Activated CD4-positive, CD25-positive, alpha-beta regulatory T cell treated with anti-CD3 and anti-CD28 coated beads, Interleukin-2, amount 50 U/mL, for 72 hours (primary cell): Measurements from ENCODE around the gene C1QA.
"Not testable (repeated sequence)": the region's sequence is repeated elsewhere in the genome, so short reads cannot be mapped to it uniquely, and the experiment has no call there.

Experiments
- DNase-seq: peaks from one replicate; pipeline ENCODE4 v3.0.0; 2021

The C1QA gene

DNA sequence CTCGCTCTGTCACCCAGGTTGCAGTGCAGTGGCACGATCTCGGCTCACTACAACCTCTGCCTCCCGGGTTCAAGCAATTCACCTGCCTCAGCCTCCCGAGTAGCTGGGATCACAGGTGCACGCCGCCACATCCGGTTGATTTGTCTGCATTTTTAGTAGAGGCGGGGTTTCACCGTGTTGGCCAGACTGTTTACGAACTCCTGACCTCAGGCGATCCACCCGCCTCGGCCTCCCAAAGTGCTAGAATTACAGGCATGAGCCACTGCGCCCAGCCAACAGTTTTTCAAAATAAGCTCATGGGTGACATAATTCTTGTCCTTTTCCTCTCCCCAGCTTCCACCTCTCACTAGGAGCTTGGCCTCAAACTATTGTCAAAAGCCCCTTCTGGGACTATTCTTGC lies 39.7 kb downstream of the C1QA start:
- DNase-seq = not testable (repeated sequence)

GRCh38 chr1:22676916-22677583 lies 40.6 kb downstream of the C1QA start:
- DNase-seq = no peak

DNA sequence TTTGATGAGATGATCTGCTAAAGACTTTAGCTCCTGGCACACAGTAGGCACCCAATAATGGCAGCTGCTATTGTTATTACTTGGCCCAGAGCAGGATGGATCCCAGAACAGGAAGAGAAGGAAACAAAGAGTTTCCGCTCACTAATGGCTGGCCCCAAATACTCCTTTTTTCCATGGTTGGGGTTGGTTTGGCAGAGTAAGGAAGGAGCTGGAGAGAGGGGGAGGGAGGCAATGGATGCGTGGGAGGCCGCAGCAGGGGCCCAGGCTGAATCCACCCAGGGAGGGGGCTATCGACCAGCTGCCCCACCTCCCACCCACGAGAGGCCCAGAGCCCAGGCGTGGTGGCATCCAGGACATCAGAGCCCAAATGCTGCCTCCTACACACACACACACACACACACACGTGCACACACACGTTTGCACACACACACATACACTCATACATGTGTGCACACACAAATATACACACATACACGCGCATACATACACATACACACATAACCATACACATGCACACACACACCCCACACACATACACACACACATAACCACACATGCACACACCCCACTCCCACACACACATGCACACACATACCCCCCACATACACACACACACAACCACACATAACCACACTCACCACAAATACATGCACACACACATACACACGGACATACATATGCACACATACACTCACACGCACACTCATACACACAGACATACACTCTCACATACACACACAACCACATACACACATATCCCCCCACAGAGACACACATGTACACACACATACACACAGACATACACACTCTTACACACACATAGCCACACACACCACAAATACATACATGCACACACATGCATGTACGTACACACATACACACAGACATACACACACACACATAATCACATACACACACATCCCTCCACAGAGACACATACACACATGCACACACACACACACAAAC lies 41.8 kb downstream of the C1QA start:
- no peak for DNase-seq

- DNase-seq = no peak
Measured at GRCh38 chr1:22680726-22681125, 44.3 kb downstream of the C1QA start.

- DNase-seq = no peak
Measured at GRCh38 chr1:22681556-22682276, 45.3 kb downstream of the C1QA start.

DNA sequence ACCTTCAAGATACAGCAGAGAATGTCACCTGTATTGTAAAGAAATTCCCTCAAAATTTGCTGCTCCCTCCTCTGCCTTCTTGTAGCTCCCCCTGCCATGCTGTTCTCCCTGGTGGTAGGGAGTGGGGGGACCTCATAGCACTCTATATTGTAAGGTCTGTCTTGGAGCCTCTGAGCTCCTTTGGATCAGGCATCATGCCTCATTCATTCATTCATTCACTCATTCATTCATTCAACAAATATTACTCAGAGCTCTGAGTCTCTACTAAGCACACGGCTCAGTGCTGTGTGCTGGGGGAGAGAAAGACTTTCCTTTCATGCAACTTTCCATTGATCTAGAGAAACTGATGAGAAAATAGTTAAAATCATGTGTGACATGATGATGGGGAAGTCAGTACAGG lies 47.1 kb downstream of the C1QA start:
- no peak for DNase-seq

GRCh38 chr1:22685591-22686059 lies 49.2 kb downstream of the C1QA start:
- DNase-seq = no peak

- no peak for DNase-seq
Measured at GRCh38 chr1:22687191-22687590, 50.8 kb downstream of the C1QA start.

DNA sequence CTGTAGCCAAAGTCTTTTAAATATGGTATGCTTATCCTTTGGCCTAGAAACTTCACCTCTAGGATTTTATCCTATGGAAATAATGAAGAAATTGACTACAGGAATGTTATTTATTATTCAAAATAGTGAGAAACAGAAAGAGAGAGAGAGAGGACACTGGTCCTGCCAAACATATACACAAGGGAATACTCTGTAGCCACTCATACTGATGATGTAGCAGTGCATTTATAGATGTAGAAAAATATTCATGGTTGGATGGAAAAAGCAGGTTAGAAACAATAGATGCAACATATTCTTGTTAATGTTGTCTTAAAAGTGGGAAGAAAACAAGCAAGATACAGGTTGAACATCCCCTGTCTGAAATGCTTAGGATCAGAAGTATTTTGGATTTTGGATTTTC lies 52.0 kb downstream of the C1QA start:
- no peak for DNase-seq
